Vagina (tissue), 2 donors: Measurements from ENCODE around the gene HNRNPA2B1. TPM values are rescaled to one million over a fixed set of nuclear protein-coding genes. Genes with fewer than 3 reads are reported as not detected.
A peak's percentile ranks its signal among the peaks of the same experiment; 100 is the strongest.

ENCODE experiments used
- DNase-seq, 2 donors: peaks; one replicate each; pipeline ENCODE4 v3.0.0-alpha.2; 2017; ENCODE audit errors: extremely low spot score in 2 of 2
- H3K27ac ChIP-seq: fragments of 200-600 bp; sonication (generic); one replicate; pipeline ENCODE4 v1.5.1; 2019
- H3K27me3 ChIP-seq: fragments of 200-600 bp; sonication (generic); one replicate; pipeline ENCODE4 v1.5.1; 2019
- H3K36me3 ChIP-seq, 2 donors: fragments of 200-600 bp; sonication (generic); one replicate each; pipeline ENCODE4 v1.5.1; 2017 to 2019
- H3K4me1 ChIP-seq: fragments of 200-600 bp; sonication (generic); one replicate; pipeline ENCODE4 v1.5.1; 2019
- H3K4me3 ChIP-seq, 2 donors: fragments of 200-600 bp; sonication (generic); 1 replicate in 1 of 2; 2 replicates in 1 of 2; pipeline ENCODE4 v1.5.1; 2016 to 2019
- H3K9me3 ChIP-seq: fragments of 200-600 bp; sonication (generic); one replicate; pipeline ENCODE4 v1.5.1; 2019
- POLR2A ChIP-seq, 2 donors: fragments of 450-650 bp; IDR thresholded peaks; one replicate each; pipeline ENCODE4 v1.6.1; 2017; ENCODE audit warnings: antibody characterized with exemption in 2 of 2, mild to moderate bottlenecking in 2 of 2, moderate library complexity in 2 of 2
- POLR2AphosphoS5 ChIP-seq, 2 donors: sonication (generic); formaldehyde crosslinking; IDR thresholded peaks; one replicate each; pipeline ENCODE4 v1.9.0; 2017; ENCODE audit warnings: antibody characterized with exemption in 2 of 2, mild to moderate bottlenecking in 2 of 2, low read depth in 1 of 2; ENCODE audit not compliant: insufficient read depth in 1 of 2
- intact Hi-C: fragments of 100-400 bp; cut with DNase I; formaldehyde crosslinking; loops from one replicate; pipeline ENCODE4 v1.15.1; 2023
- total RNA-seq: library from RNA; depleted of rRNA; stranded (reverse); fragments of >200 nt; gene quantifications from one replicate; pipeline ENCODE4 v1.2.3, GENCODE V29; 2016
- TF ChIP-seq, protein P1 (sequence below), 3 experiments: fragments of 450-650 bp in 2 of 3; fragments of 200-600 bp in 1 of 3; sonication (generic) in 1 of 3; IDR thresholded peaks; one replicate each; pipeline ENCODE4 v1.5.1; 2017 to 2019; ENCODE audit warnings: antibody characterized with exemption in 3 of 3, mild to moderate bottlenecking in 2 of 3, moderate library complexity in 2 of 3

Gene HNRNPA2B1
- total RNA-seq, 1 donor from 2014 or later, result 222 TPM

DNA sequence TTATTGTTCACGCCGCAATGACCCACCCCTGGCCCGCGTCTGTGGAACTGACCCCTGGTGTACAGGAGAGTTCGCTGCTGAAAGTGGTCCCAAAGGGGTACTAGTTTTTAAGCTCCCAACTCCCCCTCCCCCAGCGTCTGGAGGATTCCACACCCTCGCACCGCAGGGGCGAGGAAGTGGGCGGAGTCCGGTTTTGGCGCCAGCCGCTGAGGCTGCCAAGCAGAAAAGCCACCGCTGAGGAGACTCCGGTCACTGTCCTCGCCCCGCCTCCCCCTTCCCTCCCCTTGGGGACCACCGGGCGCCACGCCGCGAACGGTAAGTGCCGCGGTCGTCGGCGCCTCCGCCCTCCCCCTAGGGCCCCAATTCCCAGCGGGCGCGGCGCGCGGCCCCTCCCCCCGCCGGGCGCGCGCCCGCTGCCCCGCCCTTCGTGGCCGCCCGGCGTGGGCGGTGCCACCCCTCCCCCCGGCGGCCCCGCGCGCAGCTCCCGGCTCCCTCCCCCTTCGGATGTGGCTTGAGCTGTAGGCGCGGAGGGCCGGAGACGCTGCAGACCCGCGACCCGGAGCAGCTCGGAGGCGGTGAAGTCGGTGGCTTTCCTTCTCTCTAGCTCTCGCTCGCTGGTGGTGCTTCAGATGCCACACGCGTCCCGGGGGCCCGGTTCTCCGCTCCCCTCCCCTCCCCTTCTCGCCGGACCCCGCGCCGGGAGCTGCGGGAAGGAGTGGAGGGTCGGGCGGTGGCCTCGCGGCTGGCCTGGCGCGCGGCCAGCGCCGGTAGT, 887 bp upstream of the HNRNPA2B1 start, which contains the start of gene CBX3:
CBX3 (plus strand) TSS at position 499 of the 772 bp plus-strand sequence. CDS start 1,254 bp downstream, outside the sequence.
- Histone ChIP-seq H3K9me3 (no peaks in the 10 kb centered on the region), H3K27ac (peak within 1 kb of the TSS; percentile 100), H3K36me3 (peaks cover 0 to 16% of the 10 kb centered on the region in 2 donors), H3K4me1 (peaks cover 51% of the 10 kb centered on the region), H3K4me3 (peak within 1 kb of the TSS; percentile 81 to 98), H3K27me3 (no peaks in the 10 kb centered on the region)
- intact Hi-C loops, result loop anchor here (10.0 kb wide), 1 partner anchor 953 kb away; the partner anchor contains the start of genes HOXA3 and HOXA7
- peak in 1 of 2 donors; percentile 94 for DNase-seq
- peak in 1 of 2 donors; percentile 73 for TF ChIP-seq POLR2A (IDR thresholded peaks at IDR 0.05)
- peak in 1 of 2 donors; percentile 82 for TF ChIP-seq POLR2AphosphoS5 (IDR thresholded peaks at IDR 0.05; ENCODE audit: insufficient read depth in 1 of 2, low read depth in 1 of 2)
- TF ChIP-seq, protein P1, sequence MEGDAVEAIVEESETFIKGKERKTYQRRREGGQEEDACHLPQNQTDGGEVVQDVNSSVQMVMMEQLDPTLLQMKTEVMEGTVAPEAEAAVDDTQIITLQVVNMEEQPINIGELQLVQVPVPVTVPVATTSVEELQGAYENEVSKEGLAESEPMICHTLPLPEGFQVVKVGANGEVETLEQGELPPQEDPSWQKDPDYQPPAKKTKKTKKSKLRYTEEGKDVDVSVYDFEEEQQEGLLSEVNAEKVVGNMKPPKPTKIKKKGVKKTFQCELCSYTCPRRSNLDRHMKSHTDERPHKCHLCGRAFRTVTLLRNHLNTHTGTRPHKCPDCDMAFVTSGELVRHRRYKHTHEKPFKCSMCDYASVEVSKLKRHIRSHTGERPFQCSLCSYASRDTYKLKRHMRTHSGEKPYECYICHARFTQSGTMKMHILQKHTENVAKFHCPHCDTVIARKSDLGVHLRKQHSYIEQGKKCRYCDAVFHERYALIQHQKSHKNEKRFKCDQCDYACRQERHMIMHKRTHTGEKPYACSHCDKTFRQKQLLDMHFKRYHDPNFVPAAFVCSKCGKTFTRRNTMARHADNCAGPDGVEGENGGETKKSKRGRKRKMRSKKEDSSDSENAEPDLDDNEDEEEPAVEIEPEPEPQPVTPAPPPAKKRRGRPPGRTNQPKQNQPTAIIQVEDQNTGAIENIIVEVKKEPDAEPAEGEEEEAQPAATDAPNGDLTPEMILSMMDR (IDR thresholded peaks at IDR 0.05), result no peak

DNA sequence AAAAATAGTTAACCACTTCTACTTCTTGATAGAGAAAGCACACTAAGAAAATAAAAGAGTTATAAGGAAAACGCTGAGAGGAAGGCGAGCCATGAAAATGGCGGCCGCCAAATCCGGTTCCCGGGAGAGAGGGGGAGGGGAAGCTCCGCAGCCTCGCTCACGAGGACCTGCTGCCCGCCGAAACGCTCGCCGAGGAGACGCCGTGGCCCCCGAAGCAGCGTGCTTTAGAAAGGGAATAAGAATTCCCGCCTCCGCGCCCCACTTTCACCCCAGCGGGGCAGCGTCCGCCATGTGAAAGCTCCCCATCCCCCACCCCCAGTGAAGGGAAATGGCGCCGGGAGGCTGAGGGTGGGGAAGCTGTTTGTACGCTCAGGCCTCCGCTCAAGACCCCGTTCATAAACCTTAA, 505 bp downstream of the HNRNPA2B1 start:
- peaks cover 57% of the 10 kb centered on the region for H3K4me1 ChIP-seq
- intact Hi-C loops, result loop anchor here (10.0 kb wide), 1 partner anchor 955 kb away; the partner anchor contains the start of genes HOXA3 and HOXA7
- DNase-seq, result no peak

DNA sequence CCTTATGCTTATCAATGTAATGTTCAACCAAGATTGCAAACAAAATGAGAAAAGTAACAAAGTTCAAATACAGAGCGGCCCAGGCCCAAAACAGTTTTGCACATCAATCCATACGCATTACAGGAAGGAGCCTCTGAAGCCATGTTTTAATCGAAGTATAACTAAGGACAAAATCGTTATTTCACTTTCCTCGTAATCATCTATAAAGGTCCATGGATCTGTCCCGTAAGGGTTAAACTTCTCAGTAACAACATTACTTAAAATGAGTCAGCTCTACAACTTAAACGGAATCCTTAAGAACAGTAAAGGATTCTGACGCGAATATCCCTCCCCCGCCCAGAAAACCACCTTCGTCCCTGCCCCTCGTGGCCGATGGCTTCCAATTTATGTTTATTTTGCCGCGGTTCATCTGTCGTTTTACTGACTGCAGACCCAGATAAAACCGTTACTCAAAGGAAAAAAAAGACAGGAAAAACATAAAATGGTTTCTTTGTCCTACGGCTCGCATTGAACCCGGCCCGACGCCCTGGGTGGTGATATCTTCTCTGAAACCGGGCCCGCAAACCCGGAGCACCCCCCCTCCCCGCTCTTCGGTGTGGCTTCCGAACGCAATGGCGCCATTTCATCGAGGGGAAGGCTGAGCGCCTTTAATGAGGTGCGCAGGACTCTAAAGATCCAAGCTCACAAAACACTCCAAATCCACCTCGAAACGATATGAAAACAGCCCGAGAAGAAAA, 1.1 kb downstream of the HNRNPA2B1 start:
- Histone ChIP-seq H3K4me1 (peaks cover 57% of the 10 kb centered on the region), H3K27ac (peak overlapping the region; percentile 100), H3K4me3 (peak overlapping the region; percentile 81 to 98), H3K36me3 (peaks cover 0 to 33% of the 10 kb centered on the region in 2 donors), H3K9me3 (no peaks in the 10 kb centered on the region), H3K27me3 (no peaks in the 10 kb centered on the region)
- intact Hi-C loops, result loop anchor here (10.0 kb wide), 1 partner anchor 955 kb away; the partner anchor contains the start of genes HOXA3 and HOXA7
- no peak for DNase-seq
- TF ChIP-seq POLR2AphosphoS5 (IDR thresholded peaks at IDR 0.05; ENCODE audit: insufficient read depth in 1 of 2, low read depth in 1 of 2) (no peak), POLR2A (IDR thresholded peaks at IDR 0.05) (peak in 1 of 2 donors; percentile 27)

More for the DNA sequence above, 505 bp downstream of the HNRNPA2B1 start:
- TF ChIP-seq POLR2AphosphoS5 (IDR thresholded peaks at IDR 0.05; ENCODE audit: insufficient read depth in 1 of 2, low read depth in 1 of 2), result peak in 1 of 2 donors; percentile 69
- TF ChIP-seq, protein P1 (IDR thresholded peaks at IDR 0.05), result no peak
- H3K27me3 ChIP-seq, result no peaks in the 10 kb centered on the region
- H3K9me3 ChIP-seq, result no peaks in the 10 kb centered on the region
- peak overlapping the region; percentile 100 for H3K27ac ChIP-seq
- H3K36me3 ChIP-seq, result peaks cover 0 to 27% of the 10 kb centered on the region in 2 donors
- peak overlapping the region; percentile 81 to 98 for H3K4me3 ChIP-seq

DNA sequence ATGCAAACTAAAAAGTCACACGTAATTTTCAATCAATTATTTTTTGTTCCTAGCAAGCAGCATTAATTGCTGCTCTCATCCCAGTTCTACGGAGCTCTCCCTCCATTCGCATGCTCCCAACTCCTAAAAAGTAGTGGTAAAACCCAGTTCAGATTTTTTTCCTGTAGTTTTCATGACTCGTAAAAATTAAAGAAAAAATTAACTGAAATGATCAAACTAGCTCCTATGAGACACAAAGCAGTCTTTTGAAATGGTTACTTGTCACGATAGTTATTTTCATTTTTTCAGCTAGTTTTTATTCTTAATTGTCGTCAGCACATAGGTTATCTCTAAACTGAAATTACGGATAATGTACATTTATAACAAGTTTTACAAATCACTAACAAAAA, 1.8 kb downstream of the HNRNPA2B1 start:
- intact Hi-C loops, result no loop called here
- Histone ChIP-seq H3K27ac (peak overlapping the region; percentile 100), H3K4me1 (peaks cover 57% of the 10 kb centered on the region)

More for the DNA sequence above, 1.8 kb downstream of the HNRNPA2B1 start:
- Histone ChIP-seq H3K27me3 (no peaks in the 10 kb centered on the region), H3K36me3 (peaks cover 0 to 40% of the 10 kb centered on the region in 2 donors), H3K9me3 (no peaks in the 10 kb centered on the region), H3K4me3 (peak overlapping the region; percentile 81 to 98)
- TF ChIP-seq, protein P1 (IDR thresholded peaks at IDR 0.05), result no peak
- TF ChIP-seq POLR2A (IDR thresholded peaks at IDR 0.05), result no peak
- no peak for TF ChIP-seq POLR2AphosphoS5 (IDR thresholded peaks at IDR 0.05; ENCODE audit: insufficient read depth in 1 of 2, low read depth in 1 of 2)
- no peak for DNase-seq
